Right atrium auricular region (tissue), 2 donors: ENCODE data around the gene PPP1R14D. TPM values are rescaled to one million over a fixed set of nuclear protein-coding genes. Genes with fewer than 3 reads are reported as not detected.

ENCODE experiments used
- DNase-seq: peaks from one replicate; pipeline ENCODE4 v3.0.0-alpha.2; 2019; ENCODE audit warnings: low spot score
- H3K27ac ChIP-seq, 2 donors: fragments of 200-600 bp; sonication (generic); 1 replicate in 1 of 2; 2 replicates in 1 of 2; pipeline ENCODE4 v1.5.1; 2016 to 2019
- H3K27me3 ChIP-seq, 2 donors: fragments of 200-600 bp; sonication (generic); one replicate each; pipeline versions ENCODE4 v1.5.1 to v1.6.0; 2017 to 2019
- H3K36me3 ChIP-seq: fragments of 200-600 bp; sonication (generic); one replicate; pipeline ENCODE4 v1.5.1; 2016
- H3K4me1 ChIP-seq, 2 donors: fragments of 200-600 bp; sonication (generic); one replicate each; pipeline versions ENCODE4 v1.5.1 to v1.6.0; 2017 to 2019
- H3K4me3 ChIP-seq, 2 donors: fragments of 200-600 bp; sonication (generic); 1 replicate in 1 of 2; 2 replicates in 1 of 2; pipeline ENCODE4 v1.5.1; 2017 to 2019; ENCODE audit warnings: mild to moderate bottlenecking in 1 of 2, moderate library complexity in 1 of 2
- H3K9me3 ChIP-seq, 2 donors: fragments of 200-600 bp; sonication (generic); one replicate each; pipeline ENCODE4 v1.5.1; 2019
- total RNA-seq, 2 donors: library from RNA; depleted of rRNA; stranded (reverse); fragments of >200 nt; gene quantifications; one replicate each; pipeline ENCODE4 v1.1.0, GENCODE V29; 2016
- TF ChIP-seq, protein P1 (sequence below), 2 donors: fragments of 200-600 bp; sonication (generic); IDR thresholded peaks; one replicate each; pipeline ENCODE4 v1.5.1; 2019; ENCODE audit warnings: antibody characterized with exemption in 2 of 2

The PPP1R14D gene
- total RNA-seq, 2 donors from 2014 or later, result not detected

GRCh38 chr15:40832903-40833302 lies 4.4 kb upstream of the PPP1R14D start:
- no peak overlapping the region for H3K27ac ChIP-seq
- H3K4me3 ChIP-seq, result no peak overlapping the region
- no peak for DNase-seq
- H3K4me1 ChIP-seq, result no peaks in the 10 kb centered on the region
- H3K27me3 ChIP-seq, result no peaks in the 10 kb centered on the region
- no peaks in the 10 kb centered on the region for H3K36me3 ChIP-seq
- TF ChIP-seq, protein P1, sequence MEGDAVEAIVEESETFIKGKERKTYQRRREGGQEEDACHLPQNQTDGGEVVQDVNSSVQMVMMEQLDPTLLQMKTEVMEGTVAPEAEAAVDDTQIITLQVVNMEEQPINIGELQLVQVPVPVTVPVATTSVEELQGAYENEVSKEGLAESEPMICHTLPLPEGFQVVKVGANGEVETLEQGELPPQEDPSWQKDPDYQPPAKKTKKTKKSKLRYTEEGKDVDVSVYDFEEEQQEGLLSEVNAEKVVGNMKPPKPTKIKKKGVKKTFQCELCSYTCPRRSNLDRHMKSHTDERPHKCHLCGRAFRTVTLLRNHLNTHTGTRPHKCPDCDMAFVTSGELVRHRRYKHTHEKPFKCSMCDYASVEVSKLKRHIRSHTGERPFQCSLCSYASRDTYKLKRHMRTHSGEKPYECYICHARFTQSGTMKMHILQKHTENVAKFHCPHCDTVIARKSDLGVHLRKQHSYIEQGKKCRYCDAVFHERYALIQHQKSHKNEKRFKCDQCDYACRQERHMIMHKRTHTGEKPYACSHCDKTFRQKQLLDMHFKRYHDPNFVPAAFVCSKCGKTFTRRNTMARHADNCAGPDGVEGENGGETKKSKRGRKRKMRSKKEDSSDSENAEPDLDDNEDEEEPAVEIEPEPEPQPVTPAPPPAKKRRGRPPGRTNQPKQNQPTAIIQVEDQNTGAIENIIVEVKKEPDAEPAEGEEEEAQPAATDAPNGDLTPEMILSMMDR (IDR thresholded peaks at IDR 0.05), result no peak
- H3K9me3 ChIP-seq, result no peaks in the 10 kb centered on the region

GRCh38 chr15:40831861-40832260 lies 3.4 kb upstream of the PPP1R14D start:
- TF ChIP-seq, protein P1 (IDR thresholded peaks at IDR 0.05), result no peak
- Histone ChIP-seq H3K27me3 (no peaks in the 10 kb centered on the region), H3K4me1 (no peaks in the 10 kb centered on the region), H3K9me3 (no peaks in the 10 kb centered on the region), H3K36me3 (no peaks in the 10 kb centered on the region), H3K4me3 (no peak overlapping the region), H3K27ac (no peak overlapping the region)
- DNase-seq, result no peak

DNA sequence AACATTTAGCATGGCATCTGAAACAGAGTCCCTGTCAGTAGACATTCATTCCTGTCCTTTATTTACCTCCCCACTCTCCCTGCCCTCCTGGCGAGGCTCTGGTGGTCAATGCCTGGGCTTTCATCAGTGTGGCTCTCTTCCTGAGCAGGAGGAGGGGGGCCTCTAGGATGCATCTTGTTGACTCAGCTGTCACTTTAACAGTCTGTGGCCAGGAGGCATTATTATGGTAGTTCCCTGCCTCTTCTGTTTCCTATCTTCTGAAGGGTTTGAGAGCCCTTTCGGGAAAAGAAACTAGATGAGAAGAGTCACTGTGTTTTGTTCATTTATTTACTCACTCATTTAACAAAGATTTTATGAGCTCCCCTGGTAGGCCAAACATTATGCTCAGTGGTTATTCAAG lies 2.4 kb upstream of the PPP1R14D start:
- H3K4me3 ChIP-seq, result no peak overlapping the region
- H3K27me3 ChIP-seq, result no peaks in the 10 kb centered on the region
- no peaks in the 10 kb centered on the region for H3K36me3 ChIP-seq
- no peaks in the 10 kb centered on the region for H3K4me1 ChIP-seq
- no peak overlapping the region for H3K27ac ChIP-seq
- H3K9me3 ChIP-seq, result no peaks in the 10 kb centered on the region
- DNase-seq, result no peak
- TF ChIP-seq, protein P1 (IDR thresholded peaks at IDR 0.05), result no peak

DNA sequence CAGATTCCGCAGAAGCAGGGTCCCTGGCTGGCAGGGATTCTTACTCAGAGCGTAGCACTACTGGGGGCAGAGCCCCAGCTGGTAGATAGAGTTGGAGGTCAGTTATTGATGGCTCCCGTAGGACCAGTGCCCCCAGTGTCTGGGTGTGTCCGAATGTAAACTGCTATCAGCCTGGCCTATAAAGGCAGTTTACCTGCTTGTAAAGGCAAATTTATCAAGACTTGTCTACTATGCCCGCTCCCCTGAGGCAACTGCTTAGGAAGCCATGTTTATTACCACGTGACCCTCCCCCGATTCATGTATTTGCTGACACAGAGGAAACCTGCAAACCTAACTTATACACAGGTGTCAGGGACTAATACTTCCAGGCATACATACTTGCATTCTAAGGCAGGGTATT lies 607 bp upstream of the PPP1R14D start:
- Histone ChIP-seq H3K4me1 (no peaks in the 10 kb centered on the region), H3K9me3 (no peaks in the 10 kb centered on the region), H3K36me3 (no peaks in the 10 kb centered on the region), H3K27me3 (no peaks in the 10 kb centered on the region), H3K4me3 (no peak overlapping the region), H3K27ac (no peak overlapping the region)
- no peak for DNase-seq
- TF ChIP-seq, protein P1 (IDR thresholded peaks at IDR 0.05), result no peak

DNA sequence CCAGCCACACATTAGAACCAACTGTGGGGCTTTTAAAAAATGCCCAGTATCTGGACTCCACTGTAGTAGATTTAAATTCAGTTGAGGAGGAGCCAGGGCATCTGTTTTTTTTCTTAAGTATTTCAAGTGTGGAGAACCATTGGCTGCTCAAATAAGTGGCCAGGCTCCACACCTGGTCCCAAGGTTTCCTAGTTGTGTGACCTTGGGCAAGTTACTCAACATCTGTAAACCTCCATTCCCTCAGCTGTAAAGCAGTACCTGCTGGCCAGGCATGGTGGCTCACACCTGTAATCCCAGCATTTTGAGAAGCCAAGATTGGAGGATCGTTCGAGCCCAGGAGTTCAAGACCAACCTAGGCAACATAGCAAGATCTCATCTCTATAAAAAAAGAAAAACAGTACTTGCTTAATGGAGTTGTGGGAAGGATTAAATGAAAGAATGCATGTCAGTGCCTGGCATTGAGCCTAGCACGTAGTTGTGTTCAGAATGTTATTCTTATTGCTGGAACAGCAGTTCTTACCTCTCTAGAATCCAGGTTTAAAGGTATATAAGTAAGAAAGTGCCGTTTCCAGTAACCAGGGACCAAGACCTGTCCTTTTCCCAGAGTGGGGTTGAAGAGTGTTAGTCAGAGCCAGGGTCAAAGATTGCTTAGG lies 2.0 kb downstream of the PPP1R14D start:
- TF ChIP-seq, protein P1 (IDR thresholded peaks at IDR 0.05), result no peak
- no peak overlapping the region for H3K27ac ChIP-seq
- DNase-seq, result no peak
- H3K9me3 ChIP-seq, result no peaks in the 10 kb centered on the region
- H3K4me1 ChIP-seq, result no peaks in the 10 kb centered on the region
- H3K27me3 ChIP-seq, result no peaks in the 10 kb centered on the region
- no peak overlapping the region for H3K4me3 ChIP-seq
- no peaks in the 10 kb centered on the region for H3K36me3 ChIP-seq
